GM12872 (cell line): Measurements from ENCODE around the gene IAH1.

ENCODE experiments used
- CTCF ChIP-seq: IDR thresholded peaks from 3 replicates; pipeline ENCODE4 v1.5.1; 2011; ENCODE audit warnings: low read depth, mild to moderate bottlenecking, low read length, moderate library complexity; ENCODE audit not compliant: insufficient read depth

Gene IAH1

DNA sequence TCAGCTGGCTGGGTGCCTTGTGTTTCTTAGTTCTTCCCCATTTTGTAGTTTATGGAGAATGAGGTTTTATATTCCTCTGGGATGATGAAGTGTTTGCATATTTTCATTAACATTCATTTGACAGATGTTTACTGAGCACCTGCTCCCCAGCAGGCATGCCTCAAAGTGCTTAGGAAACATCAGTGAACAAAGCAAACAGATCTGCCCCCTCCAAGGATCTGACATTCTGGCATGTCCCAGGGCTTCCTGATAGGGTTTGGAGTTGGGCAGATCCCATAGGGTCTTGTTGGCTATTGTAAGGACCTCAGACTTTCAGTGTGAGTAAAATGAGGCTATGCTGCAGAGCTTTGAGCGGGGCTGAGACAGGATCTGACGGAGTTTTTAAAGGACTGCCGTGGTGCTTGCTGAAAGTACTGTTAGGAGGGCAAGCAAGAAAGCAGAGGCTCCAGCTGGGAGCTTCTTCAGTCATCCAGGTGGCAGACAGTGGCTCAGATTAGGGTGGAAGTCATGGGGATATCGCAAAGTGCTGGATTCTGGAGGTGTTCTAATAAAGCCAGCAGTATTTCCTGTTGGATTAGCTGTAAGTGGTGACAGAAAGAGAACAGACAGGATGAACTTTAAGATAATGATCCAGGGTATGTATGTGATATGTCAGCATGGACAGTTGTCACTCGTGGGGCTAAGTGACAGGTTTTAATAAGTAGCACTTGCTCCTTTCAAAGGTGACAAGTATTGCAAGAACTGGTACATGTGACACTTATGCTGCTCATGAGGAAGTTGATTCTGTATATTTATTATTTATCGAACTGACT is 11.3 kb upstream of the IAH1 start:
- no peak for TF ChIP-seq CTCF

GRCh38 chr2:9463698-9464034 is 10.7 kb upstream of the IAH1 start:
- TF ChIP-seq CTCF = no peak

- no peak for TF ChIP-seq CTCF
Measured at GRCh38 chr2:9465170-9465569, 9.2 kb upstream of the IAH1 start.

DNA sequence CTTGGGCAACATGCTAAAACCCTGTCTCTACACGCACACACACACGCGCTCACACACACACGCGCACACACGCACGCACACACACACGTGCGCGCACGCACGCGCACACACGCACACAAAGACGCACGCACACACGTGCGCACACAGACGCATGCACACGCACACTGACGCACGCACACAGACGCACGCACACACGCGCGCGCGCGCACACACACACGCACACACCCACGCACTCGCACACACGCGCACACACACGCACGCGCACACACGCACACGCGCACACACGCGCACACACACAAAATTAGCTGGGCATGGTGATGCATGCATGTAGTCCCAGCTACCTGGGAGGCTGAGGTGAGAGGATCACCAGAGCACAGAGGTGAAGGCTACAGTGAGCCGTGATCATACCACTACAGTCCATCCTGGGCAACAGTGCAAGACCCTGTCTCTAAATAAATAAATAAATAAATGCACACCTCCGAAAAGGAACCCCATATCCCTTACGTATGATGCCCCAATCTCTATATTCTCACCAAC is 8.1 kb upstream of the IAH1 start:
- TF ChIP-seq CTCF = no peak

DNA sequence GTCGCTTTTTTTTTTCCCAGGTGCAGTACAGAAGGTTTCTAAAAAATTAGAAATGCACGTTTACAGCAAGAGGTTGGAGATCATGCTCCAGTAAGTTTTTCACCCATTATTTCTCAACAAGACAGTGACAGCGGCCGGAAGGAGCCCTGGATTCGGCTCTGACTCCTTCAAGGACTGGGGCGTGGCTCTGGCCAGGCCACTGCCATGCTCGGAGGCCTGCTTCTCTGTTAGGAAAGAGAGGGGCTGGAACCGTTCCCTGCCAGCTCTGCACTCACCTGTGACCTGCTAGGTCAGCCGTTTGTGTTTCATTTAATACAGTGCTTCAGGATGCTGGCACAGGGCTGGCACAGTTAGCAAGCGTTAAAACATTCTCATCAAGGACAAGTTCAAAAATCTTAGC is 6.7 kb upstream of the IAH1 start:
- no peak for TF ChIP-seq CTCF

DNA sequence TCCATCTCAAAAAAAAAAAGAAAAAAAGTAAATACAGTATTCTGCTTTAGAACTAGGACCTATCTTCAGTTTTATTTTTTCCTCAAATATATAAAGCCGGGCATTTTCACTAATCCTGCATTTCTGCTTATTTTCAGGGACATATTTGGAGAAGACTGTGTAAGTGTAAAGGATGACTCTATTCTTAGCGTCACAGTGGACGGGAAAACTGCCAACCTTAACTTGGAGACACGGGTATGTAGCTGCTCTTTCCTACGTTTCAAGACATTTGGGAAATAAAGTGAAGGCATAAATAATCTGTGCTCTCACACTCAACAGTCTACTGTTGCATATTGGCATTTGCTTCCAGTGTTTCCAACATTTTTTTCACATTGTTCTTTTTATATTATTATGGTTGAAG is 3.1 kb upstream of the IAH1 start:
- no peak for TF ChIP-seq CTCF

DNA sequence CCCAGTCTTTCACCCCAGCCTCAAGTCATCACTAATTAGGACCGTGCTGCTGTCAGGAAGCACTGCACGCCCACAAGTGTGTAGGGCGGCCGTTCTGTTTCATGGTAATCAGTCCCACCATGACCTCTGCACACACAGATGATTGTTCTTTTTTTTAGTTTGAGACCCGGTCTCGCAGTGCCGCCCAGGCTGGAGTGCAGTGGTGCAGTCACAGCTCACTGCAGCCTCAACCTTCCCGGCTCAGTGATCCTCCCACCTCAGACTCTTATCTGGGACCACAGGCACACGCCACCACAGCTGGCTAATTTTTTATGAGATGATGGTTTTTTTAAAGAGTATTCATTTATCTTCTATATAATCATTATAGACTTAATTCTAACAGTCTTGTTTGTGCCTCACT is 1.8 kb upstream of the IAH1 start:
- TF ChIP-seq CTCF = no peak
